SK-N-SH (cell line): ENCODE data around the gene OTUD5. TPM values are rescaled to one million over a fixed set of nuclear protein-coding genes. Genes with fewer than 3 reads are reported as not detected.

Source experiments
- CTCF ChIA-PET: fragments of 300-600, 350-600 bp; formaldehyde crosslinking; extraction: SDS; loops from one replicate; lab custom pipeline; 2021; lab: Yijun Ruan, JAX
- POLR2A ChIA-PET: fragments of 350-600 bp; sonication (Branson Sonifier 250); formaldehyde crosslinking; extraction: SDS; loops from one replicate; lab custom pipeline; 2020; ENCODE audit warnings: antibody characterized with exemption, inconsistent platforms; lab: Yijun Ruan, JAX
- DNase-seq: peaks from one replicate; pipeline ENCODE4 v3.0.0; 2012
- H2AFZ ChIP-seq: fragments of 200-600 bp; sonication (generic); 2 replicates; pipeline ENCODE4 v1.8.1; 2016; ENCODE audit warnings: antibody characterized with exemption, mild to moderate bottlenecking, low read depth
- H3F3A ChIP-seq: fragments of 200-600 bp; sonication (generic); replicated peaks from 2 replicates; pipeline ENCODE3; 2016; ENCODE audit warnings: antibody characterized with exemption, mild to moderate bottlenecking; ENCODE audit not compliant: insufficient read depth
- H3K27ac ChIP-seq, 2 experiments: fragments of 200-500 bp in 1 of 2; fragments of 200-600 bp in 1 of 2; sonication (Bioruptor generic) in 1 of 2; sonication (generic), shearing (Covaris generic) in 1 of 2; 2 replicates each; pipeline versions ENCODE4 v1.5.1 to v1.6.1; 2014 to 2016; ENCODE audit warnings: low read depth in 2 of 2, inconsistent platforms in 1 of 2, low read length in 1 of 2, mild to moderate bottlenecking in 1 of 2, mixed read lengths in 1 of 2
- H3K27me3 ChIP-seq: fragments of 200-600 bp; sonication (generic), shearing (Covaris generic); 2 replicates; pipeline ENCODE4 v1.6.1; 2016; ENCODE audit warnings: mixed run types; ENCODE audit not compliant: insufficient read depth
- H3K36me3 ChIP-seq, 2 experiments: fragments of 200-500 bp in 1 of 2; fragments of 200-600 bp in 1 of 2; sonication (Bioruptor generic) in 1 of 2; sonication (generic) in 1 of 2; replicated peaks in 1 of 2; 2 replicates each; pipeline versions ENCODE3 to v1.5.1; 2014 to 2016; ENCODE audit warnings: low read length in 1 of 2, mild to moderate bottlenecking in 1 of 2; ENCODE audit not compliant: insufficient read depth in 2 of 2, control insufficient read depth in 1 of 2
- H3K4me1 ChIP-seq, 2 experiments: fragments of 200-500 bp in 1 of 2; fragments of 200-600 bp in 1 of 2; sonication (Bioruptor generic) in 1 of 2; sonication (generic), shearing (Covaris generic) in 1 of 2; 2 replicates each; pipeline versions ENCODE4 v1.5.1 to v1.6.1; 2014 to 2016; ENCODE audit warnings: low read depth in 1 of 2, low read length in 1 of 2, mixed run types in 1 of 2; ENCODE audit not compliant: insufficient read depth in 2 of 2, control insufficient read depth in 1 of 2
- H3K4me2 ChIP-seq: fragments of 200-600 bp; sonication (generic), shearing (Covaris generic); 2 replicates; pipeline ENCODE4 v1.6.1; 2017; ENCODE audit warnings: mixed run types
- H3K4me3 ChIP-seq, 2 experiments: fragments of 200-500 bp in 1 of 2; fragments of 200-600 bp in 1 of 2; sonication (Bioruptor generic) in 1 of 2; sonication (generic), shearing (Covaris generic) in 1 of 2; 2 replicates each; pipeline versions ENCODE4 v1.5.1 to v1.8.1; 2014 to 2016; ENCODE audit warnings: low read depth in 2 of 2, inconsistent platforms in 1 of 2, low read length in 1 of 2, mild to moderate bottlenecking in 1 of 2, mixed read lengths in 1 of 2, moderate library complexity in 1 of 2
- H3K79me2 ChIP-seq: fragments of 200-600 bp; sonication (generic); 2 replicates; pipeline ENCODE4 v1.8.1; 2017; ENCODE audit warnings: mild to moderate bottlenecking; ENCODE audit not compliant: insufficient read depth
- H3K9ac ChIP-seq: fragments of 200-600 bp; sonication (generic); 2 replicates; pipeline ENCODE4 v1.6.1; 2017; ENCODE audit warnings: mixed run types
- H3K9me2 ChIP-seq: fragments of 200-600 bp; sonication (generic); 2 replicates; pipeline ENCODE4 v1.6.1; 2017; ENCODE audit warnings: mixed run types
- H3K9me3 ChIP-seq: fragments of 200-600 bp; sonication (generic); 2 replicates; pipeline ENCODE4 v1.6.1; 2017; ENCODE audit warnings: mixed run types, mild to moderate bottlenecking, moderate library complexity
- H4K20me1 ChIP-seq: fragments of 200-600 bp; sonication (generic); 2 replicates; pipeline ENCODE4 v1.6.1; 2017; ENCODE audit warnings: mild to moderate bottlenecking, mixed run types; ENCODE audit not compliant: insufficient read depth
- CTCF ChIP-seq: fragments of 200-600 bp; sonication (generic); IDR thresholded peaks from 2 replicates; pipeline ENCODE4 v1.6.1; 2017; ENCODE audit warnings: antibody characterized with exemption, mild to moderate bottlenecking, moderate library complexity
- EP300 ChIP-seq, 2 experiments: IDR thresholded peaks; 2 replicates each; pipeline versions ENCODE4 v1.4.0 to v1.6.1; 2012; ENCODE audit warnings: borderline replicate concordance in 1 of 2, low read depth in 1 of 2, low read length in 1 of 2
- EZH2phosphoT487 ChIP-seq: fragments of 200-600 bp; sonication (generic); IDR thresholded peaks from 2 replicates; pipeline ENCODE4 v1.6.1; 2017; ENCODE audit warnings: low read depth, mixed run types, mild to moderate bottlenecking, antibody characterized with exemption, moderate library complexity, borderline replicate concordance
- FOXJ3 ChIP-seq: sonication (generic); formaldehyde crosslinking; IDR thresholded peaks from 2 replicates; pipeline ENCODE4 v1.5.1; 2020; ENCODE audit warnings: mild to moderate bottlenecking, missing genetic modification reagents
- FOXM1 ChIP-seq: IDR thresholded peaks from 2 replicates; pipeline ENCODE4 v1.4.0; 2012; ENCODE audit warnings: low read depth, mild to moderate bottlenecking
- MEF2A ChIP-seq: IDR thresholded peaks from 2 replicates; pipeline ENCODE4 v1.4.0; 2012; ENCODE audit warnings: low read depth, borderline replicate concordance
- REST ChIP-seq: IDR thresholded peaks from 2 replicates; pipeline ENCODE4 v1.6.1; 2012; ENCODE audit warnings: mild to moderate bottlenecking, low read depth, low read length, moderate library complexity
- RFX5 ChIP-seq: IDR thresholded peaks from 2 replicates; pipeline ENCODE4 v1.6.1; 2012; ENCODE audit warnings: mild to moderate bottlenecking, improper control_type of control experiment, low read length
- SMC3 ChIP-seq: IDR thresholded peaks from 2 replicates; pipeline ENCODE4 v1.6.1; 2012; ENCODE audit warnings: low read depth, low read length, improper control_type of control experiment
- TCF12 ChIP-seq: IDR thresholded peaks from 2 replicates; pipeline ENCODE4 v1.4.0; 2012
- TEAD4 ChIP-seq: IDR thresholded peaks from 2 replicates; pipeline ENCODE4 v1.4.0; 2012; ENCODE audit warnings: mild to moderate bottlenecking, borderline replicate concordance; ENCODE audit not compliant: insufficient read depth
- USF2 ChIP-seq: fragments of 150-350 bp; IDR thresholded peaks from 2 replicates; pipeline ENCODE4 v1.6.1; 2017; ENCODE audit warnings: antibody characterized with exemption, low read length, low read depth, borderline replicate concordance
- WGBS: methylation state at CpG from one replicate; pipeline ENCODE4 v1.1.6; 2017; ENCODE audit warnings: low lambda C conversion rate; 5-methylcytosine and 5-hydroxymethylcytosine counted together
- polyA plus RNA-seq, 3 experiments: library from polyadenylated mRNA; depleted of rRNA; stranded (reverse); fragments of >200 nt; gene quantifications; 2 replicates each; pipeline ENCODE4 v1.2.3, GENCODE V29; 2012

The OTUD5 gene
- polyA plus RNA-seq, 1 of the 3 experiments (the other 2 are of a cell fraction), result 90.4 TPM

GRCh38 chrX:48978226-48978625 is 20.8 kb upstream of the OTUD5 start:
- no peak overlapping the region for H3K27ac ChIP-seq
- no peak for TF ChIP-seq CTCF
- no peak for TF ChIP-seq EZH2phosphoT487
- TF ChIP-seq REST, result no peak
- no peak for TF ChIP-seq USF2
- TF ChIP-seq TCF12, result no peak
- no peak for TF ChIP-seq MEF2A
- no peak for TF ChIP-seq FOXM1
- no peak for TF ChIP-seq SMC3
- TF ChIP-seq EP300 (IDR thresholded peaks at IDR 0.05; ENCODE audit: borderline replicate concordance in 1 of 2, low read depth in 1 of 2, low read length in 1 of 2), result no peak
- no peak for TF ChIP-seq TEAD4
- TF ChIP-seq FOXJ3 (CRISPR knock-in tag), result no peak
- TF ChIP-seq RFX5, result no peak
- H3K27me3 ChIP-seq, result no peaks in the 10 kb centered on the region
- no peak overlapping the region for H3K9ac ChIP-seq
- H3K4me3 ChIP-seq, result no peak overlapping the region
- H3K79me2 ChIP-seq, result no peaks in the 10 kb centered on the region
- no peak overlapping the region for H2AFZ ChIP-seq
- ChIA-PET POLR2A (no interaction called here), CTCF (interaction anchor here (0.7 kb wide), 1 partner anchor 51 kb away, joined by 3 read pairs; no protein-coding TSS in a partner anchor)
- H3K4me2 ChIP-seq, result no peak overlapping the region
- no peaks in the 10 kb centered on the region for H3K9me3 ChIP-seq
- no peaks in the 10 kb centered on the region for H3F3A ChIP-seq
- H4K20me1 ChIP-seq, result no peaks in the 10 kb centered on the region
- no peak for DNase-seq
- H3K4me1 ChIP-seq, result no peaks in the 10 kb centered on the region
- H3K36me3 ChIP-seq, result peaks cover 7 to 41% of the 10 kb centered on the region in 2 experiments
- 98% methylated on average over 5 of the region's 5 CpGs for WGBS
- no peaks in the 10 kb centered on the region for H3K9me2 ChIP-seq
